ENCODE results near the gene KLHDC10.

KLHDC10 gene

DNA sequence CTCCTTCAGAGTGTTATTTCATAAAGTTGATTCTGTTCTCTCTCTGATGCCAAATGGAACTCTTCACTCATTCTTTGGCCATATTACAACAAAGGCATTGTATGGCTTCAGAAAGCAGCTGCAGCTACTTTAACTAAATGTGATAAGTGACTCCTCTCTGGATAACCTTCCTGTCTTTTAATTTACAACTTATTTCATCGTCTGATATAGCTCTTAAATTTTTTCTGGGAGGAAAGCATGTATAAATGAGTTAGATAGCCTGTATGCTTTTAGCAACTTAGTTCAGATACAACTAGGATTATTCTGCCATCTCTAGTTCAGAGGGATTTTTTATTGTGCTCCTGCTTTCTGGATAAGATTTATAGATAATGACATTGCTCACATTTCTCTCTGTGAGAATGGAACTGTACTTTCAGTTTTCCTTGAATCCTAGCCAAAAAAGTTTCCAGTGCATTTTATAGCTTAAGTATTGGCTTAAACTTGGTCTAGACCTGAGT lies 57.5 kb downstream of the KLHDC10 start:
- no peak for TF ChIP-seq TAF1 (IDR thresholded peaks at IDR 0.05; ENCODE audit: borderline replicate concordance, insufficient read depth, low read length)
- TF ChIP-seq POLR2AphosphoS5 (IDR thresholded peaks at IDR 0.05; ENCODE audit: low read depth, low read length) = no peak
- TF ChIP-seq FOXP2 (optimal IDR thresholded peaks at IDR 0.05; ENCODE audit: borderline replicate concordance, extremely low read depth, extremely low read length, insufficient read depth) = no peak
- no peak for TF ChIP-seq SIN3A (IDR thresholded peaks at IDR 0.05; ENCODE audit: borderline replicate concordance, insufficient read depth, low read length)
- TF ChIP-seq, protein P1, sequence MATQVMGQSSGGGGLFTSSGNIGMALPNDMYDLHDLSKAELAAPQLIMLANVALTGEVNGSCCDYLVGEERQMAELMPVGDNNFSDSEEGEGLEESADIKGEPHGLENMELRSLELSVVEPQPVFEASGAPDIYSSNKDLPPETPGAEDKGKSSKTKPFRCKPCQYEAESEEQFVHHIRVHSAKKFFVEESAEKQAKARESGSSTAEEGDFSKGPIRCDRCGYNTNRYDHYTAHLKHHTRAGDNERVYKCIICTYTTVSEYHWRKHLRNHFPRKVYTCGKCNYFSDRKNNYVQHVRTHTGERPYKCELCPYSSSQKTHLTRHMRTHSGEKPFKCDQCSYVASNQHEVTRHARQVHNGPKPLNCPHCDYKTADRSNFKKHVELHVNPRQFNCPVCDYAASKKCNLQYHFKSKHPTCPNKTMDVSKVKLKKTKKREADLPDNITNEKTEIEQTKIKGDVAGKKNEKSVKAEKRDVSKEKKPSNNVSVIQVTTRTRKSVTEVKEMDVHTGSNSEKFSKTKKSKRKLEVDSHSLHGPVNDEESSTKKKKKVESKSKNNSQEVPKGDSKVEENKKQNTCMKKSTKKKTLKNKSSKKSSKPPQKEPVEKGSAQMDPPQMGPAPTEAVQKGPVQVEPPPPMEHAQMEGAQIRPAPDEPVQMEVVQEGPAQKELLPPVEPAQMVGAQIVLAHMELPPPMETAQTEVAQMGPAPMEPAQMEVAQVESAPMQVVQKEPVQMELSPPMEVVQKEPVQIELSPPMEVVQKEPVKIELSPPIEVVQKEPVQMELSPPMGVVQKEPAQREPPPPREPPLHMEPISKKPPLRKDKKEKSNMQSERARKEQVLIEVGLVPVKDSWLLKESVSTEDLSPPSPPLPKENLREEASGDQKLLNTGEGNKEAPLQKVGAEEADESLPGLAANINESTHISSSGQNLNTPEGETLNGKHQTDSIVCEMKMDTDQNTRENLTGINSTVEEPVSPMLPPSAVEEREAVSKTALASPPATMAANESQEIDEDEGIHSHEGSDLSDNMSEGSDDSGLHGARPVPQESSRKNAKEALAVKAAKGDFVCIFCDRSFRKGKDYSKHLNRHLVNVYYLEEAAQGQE (IDR thresholded peaks at IDR 0.05; ENCODE audit: insufficient read depth in 1 of 2, low read depth in 2 of 2, low read length in 2 of 2) = no peak

- TF ChIP-seq FOXP2 (optimal IDR thresholded peaks at IDR 0.05; ENCODE audit: borderline replicate concordance, extremely low read depth, extremely low read length, insufficient read depth) (no peak), SIN3A (IDR thresholded peaks at IDR 0.05; ENCODE audit: borderline replicate concordance, insufficient read depth, low read length) (no peak), POLR2AphosphoS5 (IDR thresholded peaks at IDR 0.05; ENCODE audit: low read depth, low read length) (no peak), TAF1 (IDR thresholded peaks at IDR 0.05; ENCODE audit: borderline replicate concordance, insufficient read depth, low read length) (no peak)
- TF ChIP-seq, protein P1 (IDR thresholded peaks at IDR 0.05; ENCODE audit: insufficient read depth in 1 of 2, low read depth in 2 of 2, low read length in 2 of 2) = no peak
Measured at GRCh38 chr7:130129011-130129411, 58.7 kb downstream of the KLHDC10 start.

DNA sequence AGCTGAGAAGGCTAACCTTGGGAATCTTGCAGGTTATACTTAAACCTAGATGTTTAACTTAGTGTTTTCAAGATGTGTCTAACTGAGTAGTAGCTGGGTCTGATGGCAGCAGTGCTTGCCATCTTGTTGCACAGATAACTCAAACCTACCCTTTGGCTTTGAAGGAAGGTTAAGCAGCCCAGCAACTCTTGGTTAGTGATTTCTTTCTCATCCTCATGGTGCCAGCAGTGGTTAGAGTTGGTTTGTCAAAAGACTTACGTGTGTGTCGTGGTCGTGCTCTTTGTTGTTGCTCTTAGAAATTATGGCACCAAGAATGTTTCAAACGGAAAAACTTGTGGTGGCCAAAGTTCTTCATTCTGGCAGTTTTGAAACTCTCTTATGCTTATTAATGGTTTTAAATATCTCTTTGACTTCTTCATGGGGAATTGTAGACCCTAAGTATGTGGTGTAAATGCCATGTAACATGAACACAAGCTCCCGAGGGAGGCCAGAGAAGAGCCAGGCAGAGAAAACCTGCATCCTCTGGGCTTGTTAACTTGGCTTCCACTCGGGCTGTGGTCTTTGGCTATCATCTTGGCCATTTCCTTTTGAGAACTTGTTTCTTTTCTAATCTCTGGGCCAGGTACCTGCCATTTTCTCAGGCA lies 61.0 kb downstream of the KLHDC10 start:
- TF ChIP-seq, protein P1 (IDR thresholded peaks at IDR 0.05; ENCODE audit: insufficient read depth in 1 of 2, low read depth in 2 of 2, low read length in 2 of 2) = no peak

DNA sequence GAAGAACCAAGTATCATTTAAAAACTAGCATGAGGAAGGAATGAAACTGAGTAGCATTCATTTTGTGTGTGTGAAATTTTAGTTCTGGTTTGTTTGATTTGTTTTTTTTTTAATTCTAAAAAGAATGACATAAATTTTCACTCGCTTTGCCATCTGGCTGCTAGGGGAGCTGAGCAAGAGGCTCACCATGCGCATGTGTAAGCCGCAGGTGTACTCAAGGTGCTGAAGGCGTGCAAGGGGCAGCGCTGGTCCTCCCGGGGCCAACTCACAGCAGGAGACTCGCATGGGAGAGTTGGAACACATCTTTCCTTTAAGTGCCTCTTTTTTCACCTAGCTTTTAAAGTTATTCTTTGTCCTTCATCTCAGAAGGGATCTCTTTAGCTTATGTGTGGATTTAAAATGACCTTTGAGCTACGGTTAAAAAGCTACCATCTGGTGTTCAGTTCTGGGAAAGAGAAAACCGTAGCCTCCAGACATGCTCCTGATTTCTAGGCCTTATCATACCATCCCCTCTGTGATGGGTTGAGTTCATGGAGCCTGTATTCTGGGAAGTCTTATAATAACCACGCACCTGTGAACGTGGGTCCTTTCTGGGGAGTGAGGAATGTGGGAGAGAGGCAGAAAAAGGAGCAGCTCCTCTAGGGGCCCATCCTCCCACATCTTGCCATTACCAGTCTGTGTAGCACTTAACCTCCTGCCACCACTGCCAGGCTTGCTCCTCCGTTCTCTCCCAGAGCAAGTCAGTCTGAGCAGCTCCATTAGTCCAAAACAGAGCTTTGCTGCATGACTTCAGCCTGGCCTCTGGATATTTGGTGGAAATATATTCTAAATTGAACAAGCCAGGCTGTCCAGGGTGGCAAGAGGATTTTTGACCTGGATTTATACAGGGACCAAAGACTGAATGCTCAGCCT lies 61.9 kb downstream of the KLHDC10 start:
- TF ChIP-seq POLR2AphosphoS5 (IDR thresholded peaks at IDR 0.05; ENCODE audit: low read depth, low read length) (no peak), SIN3A (IDR thresholded peaks at IDR 0.05; ENCODE audit: borderline replicate concordance, insufficient read depth, low read length) (no peak), FOXP2 (optimal IDR thresholded peaks at IDR 0.05; ENCODE audit: borderline replicate concordance, extremely low read depth, extremely low read length, insufficient read depth) (no peak), TAF1 (IDR thresholded peaks at IDR 0.05; ENCODE audit: borderline replicate concordance, insufficient read depth, low read length) (no peak)
- TF ChIP-seq, protein P1 (IDR thresholded peaks at IDR 0.05; ENCODE audit: insufficient read depth in 1 of 2, low read depth in 2 of 2, low read length in 2 of 2) = no peak
